ENCODE data around the gene UBQLN2.

The UBQLN2 gene

GRCh38 chrX:56564921-56565840 is 1.8 kb downstream of the UBQLN2 start:
- H2BK120ac ChIP-seq (ENCODE audit: insufficient read depth, low read length, poor library complexity) = no peak overlapping the region
- WGBS (ENCODE audit: extremely low coverage, insufficient coverage, insufficient read length) = no CpG with 5 or more reads among the region's 20 CpGs
- H4K91ac ChIP-seq (ENCODE audit: low read depth, low read length) = no peak overlapping the region
- H3K23ac ChIP-seq (ENCODE audit: low read length) = no peak overlapping the region
- H3K79me2 ChIP-seq (ENCODE audit: control insufficient read depth, insufficient read depth, low read length, poor library complexity) = peaks cover 20% of the 10 kb centered on the region
- H2BK5ac ChIP-seq (ENCODE audit: low read depth, low read length, poor library complexity) = no peak overlapping the region
- H3K9me3 ChIP-seq (ENCODE audit: insufficient read depth, low read depth, low read length) = no peaks in the 10 kb centered on the region
- H3K4ac ChIP-seq (ENCODE audit: low read depth, low read length) = peak overlapping the region; percentile 85
- no peak overlapping the region for H3K14ac ChIP-seq (ENCODE audit: low read length)
- no peak overlapping the region for H2AFZ ChIP-seq (ENCODE audit: insufficient read depth, low read length, poor library complexity)
- peaks cover 5 to 9% of the 10 kb centered on the region in 2 experiments for H3K36me3 ChIP-seq (ENCODE audit: control insufficient read depth in 1 of 2, insufficient read depth in 2 of 2, low read length in 2 of 2)
- no peak overlapping the region for H3K9ac ChIP-seq (ENCODE audit: low read length)
- no peak overlapping the region for H4K12ac ChIP-seq (ENCODE audit: low read depth, low read length)
- no peak overlapping the region for H3K18ac ChIP-seq (ENCODE audit: low read length)
- peaks cover 8% of the 10 kb centered on the region for H3K79me1 ChIP-seq (ENCODE audit: low read length)
- peak overlapping the region; percentile 88 for H3K4me2 ChIP-seq (ENCODE audit: low read length)
- H3K4me1 ChIP-seq (ENCODE audit: control insufficient read depth in 1 of 2, insufficient read depth in 2 of 2, low read length in 2 of 2) = peaks cover 0 to 8% of the 10 kb centered on the region in 2 experiments
- H3K27me3 ChIP-seq (ENCODE audit: insufficient read depth, low read length) = no peaks in the 10 kb centered on the region
- no peak overlapping the region for H2BK12ac ChIP-seq (ENCODE audit: low read length)
- H2AK5ac ChIP-seq (ENCODE audit: low read length) = no peak overlapping the region
- no peak overlapping the region for H3K27ac ChIP-seq (ENCODE audit: low read depth, low read length)
- peak overlapping the region; percentile 95 for H3K4me3 ChIP-seq (ENCODE audit: low read depth, low read length)
- DNase-seq = peak; percentile 66 to 78
- H4K8ac ChIP-seq (ENCODE audit: low read depth, low read length) = no peak overlapping the region

DNA sequence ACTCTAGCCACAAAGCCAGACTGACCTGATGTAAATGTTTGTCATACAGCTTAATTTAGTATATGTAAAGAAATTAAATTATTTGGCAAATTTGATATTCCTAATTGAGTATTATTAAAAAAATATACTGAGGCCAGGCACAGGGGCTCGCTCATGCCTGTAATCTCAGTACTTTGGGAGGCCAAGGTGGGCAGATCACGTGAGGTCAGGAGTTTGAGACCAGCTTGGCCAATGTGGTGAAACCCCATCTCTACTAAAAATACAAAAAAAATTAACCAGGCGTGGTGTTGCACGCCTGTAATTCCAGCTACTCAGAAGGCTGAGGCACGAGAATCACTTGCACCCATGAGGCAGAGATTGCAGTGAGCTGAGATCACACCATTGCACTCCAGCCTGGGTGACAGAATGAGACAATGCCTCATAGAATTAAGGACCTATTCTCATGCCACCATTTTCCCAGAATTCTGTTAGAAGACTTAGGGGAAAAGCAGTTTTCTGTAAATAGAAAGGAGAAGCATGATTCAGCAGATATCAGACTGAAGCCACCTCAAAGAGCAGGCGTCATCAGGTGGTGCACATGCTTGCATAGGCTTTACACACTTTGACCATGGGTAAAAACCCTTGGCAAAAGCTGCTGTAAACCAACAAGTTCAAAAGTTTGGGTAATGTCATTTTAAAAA is 6.1 kb downstream of the UBQLN2 start:
- no peak overlapping the region for H3K4ac ChIP-seq (ENCODE audit: low read depth, low read length)
- H4K8ac ChIP-seq (ENCODE audit: low read depth, low read length) = no peak overlapping the region
- no peak overlapping the region for H3K27ac ChIP-seq (ENCODE audit: low read depth, low read length)
- no peak overlapping the region for H2BK5ac ChIP-seq (ENCODE audit: low read depth, low read length, poor library complexity)
- no peak overlapping the region for H3K14ac ChIP-seq (ENCODE audit: low read length)
- no peak overlapping the region for H2AFZ ChIP-seq (ENCODE audit: insufficient read depth, low read length, poor library complexity)
- peaks cover 0 to 8% of the 10 kb centered on the region in 2 experiments for H3K4me1 ChIP-seq (ENCODE audit: control insufficient read depth in 1 of 2, insufficient read depth in 2 of 2, low read length in 2 of 2)
- no peaks in the 10 kb centered on the region for H3K9me3 ChIP-seq (ENCODE audit: insufficient read depth, low read depth, low read length)
- no peak overlapping the region for H3K23ac ChIP-seq (ENCODE audit: low read length)
- H3K4me3 ChIP-seq (ENCODE audit: low read depth, low read length) = no peak overlapping the region
- no peak overlapping the region for H2BK12ac ChIP-seq (ENCODE audit: low read length)
- peaks cover 5 to 11% of the 10 kb centered on the region in 2 experiments for H3K36me3 ChIP-seq (ENCODE audit: control insufficient read depth in 1 of 2, insufficient read depth in 2 of 2, low read length in 2 of 2)
- H3K18ac ChIP-seq (ENCODE audit: low read length) = no peak overlapping the region
- no peak overlapping the region for H4K12ac ChIP-seq (ENCODE audit: low read depth, low read length)
- no peak overlapping the region for H3K9ac ChIP-seq (ENCODE audit: low read length)
- no peak overlapping the region for H2BK120ac ChIP-seq (ENCODE audit: insufficient read depth, low read length, poor library complexity)
- WGBS (ENCODE audit: extremely low coverage, insufficient coverage, insufficient read length) = no CpG with 5 or more reads among the region's 6 CpGs
- H3K27me3 ChIP-seq (ENCODE audit: insufficient read depth, low read length) = no peaks in the 10 kb centered on the region
- no peak overlapping the region for H2AK5ac ChIP-seq (ENCODE audit: low read length)
- DNase-seq = no peak
- peaks cover 10% of the 10 kb centered on the region for H3K79me2 ChIP-seq (ENCODE audit: control insufficient read depth, insufficient read depth, low read length, poor library complexity)
- no peaks in the 10 kb centered on the region for H3K79me1 ChIP-seq (ENCODE audit: low read length)
- no peak overlapping the region for H4K91ac ChIP-seq (ENCODE audit: low read depth, low read length)
- no peak overlapping the region for H3K4me2 ChIP-seq (ENCODE audit: low read length)

DNA sequence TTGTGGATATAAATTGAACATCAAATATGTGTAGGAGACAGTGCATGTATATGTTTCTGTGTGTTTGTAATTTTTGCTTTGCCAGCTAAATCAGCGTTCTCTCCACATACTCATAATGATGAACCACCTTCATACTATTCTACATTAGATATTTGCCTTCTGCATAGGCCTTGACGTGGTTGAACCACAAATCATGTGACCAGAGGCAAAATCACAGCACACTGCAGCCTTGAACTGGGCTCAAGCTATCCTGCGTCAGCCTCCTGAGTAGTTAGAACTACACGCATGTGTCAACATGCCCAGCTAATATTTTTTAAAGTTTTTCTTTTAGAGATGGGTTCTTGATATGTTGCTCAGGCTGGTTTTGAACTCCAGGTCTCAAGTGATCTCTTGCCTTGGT is 9.5 kb downstream of the UBQLN2 start:
- Histone ChIP-seq H3K4me1 (ENCODE audit: control insufficient read depth in 1 of 2, insufficient read depth in 2 of 2, low read length in 2 of 2) (no peaks in the 10 kb centered on the region), H4K91ac (ENCODE audit: low read depth, low read length) (no peak overlapping the region), H3K23ac (ENCODE audit: low read length) (no peak overlapping the region), H3K9ac (ENCODE audit: low read length) (no peak overlapping the region), H2BK5ac (ENCODE audit: low read depth, low read length, poor library complexity) (no peak overlapping the region), H2AK5ac (ENCODE audit: low read length) (no peak overlapping the region), H4K12ac (ENCODE audit: low read depth, low read length) (no peak overlapping the region), H3K18ac (ENCODE audit: low read length) (no peak overlapping the region), H2BK120ac (ENCODE audit: insufficient read depth, low read length, poor library complexity) (no peak overlapping the region), H2BK12ac (ENCODE audit: low read length) (no peak overlapping the region), H3K14ac (ENCODE audit: low read length) (no peak overlapping the region), H3K27me3 (ENCODE audit: insufficient read depth, low read length) (no peaks in the 10 kb centered on the region), H3K9me3 (ENCODE audit: insufficient read depth, low read depth, low read length) (no peaks in the 10 kb centered on the region), H3K79me2 (ENCODE audit: control insufficient read depth, insufficient read depth, low read length, poor library complexity) (no peaks in the 10 kb centered on the region), H3K4ac (ENCODE audit: low read depth, low read length) (no peak overlapping the region), H3K4me3 (ENCODE audit: low read depth, low read length) (no peak overlapping the region), H4K8ac (ENCODE audit: low read depth, low read length) (no peak overlapping the region), H2AFZ (ENCODE audit: insufficient read depth, low read length, poor library complexity) (no peak overlapping the region), H3K79me1 (ENCODE audit: low read length) (no peaks in the 10 kb centered on the region), H3K4me2 (ENCODE audit: low read length) (no peak overlapping the region), H3K36me3 (ENCODE audit: control insufficient read depth in 1 of 2, insufficient read depth in 2 of 2, low read length in 2 of 2) (peaks cover 2 to 6% of the 10 kb centered on the region in 2 experiments), H3K27ac (ENCODE audit: low read depth, low read length) (no peak overlapping the region)
- no CpG with 5 or more reads among the region's 4 CpGs for WGBS (ENCODE audit: extremely low coverage, insufficient coverage, insufficient read length)
- DNase-seq = no peak

GRCh38 chrX:56574861-56575260 is 11.4 kb downstream of the UBQLN2 start:
- H3K79me1 ChIP-seq (ENCODE audit: low read length) = no peaks in the 10 kb centered on the region
- WGBS (ENCODE audit: extremely low coverage, insufficient coverage, insufficient read length) = no CpG with 5 or more reads among the region's 3 CpGs
- H2AK5ac ChIP-seq (ENCODE audit: low read length) = no peak overlapping the region
- no peaks in the 10 kb centered on the region for H3K9me3 ChIP-seq (ENCODE audit: insufficient read depth, low read depth, low read length)
- H2BK120ac ChIP-seq (ENCODE audit: insufficient read depth, low read length, poor library complexity) = no peak overlapping the region
- DNase-seq = no peak
- H3K27ac ChIP-seq (ENCODE audit: low read depth, low read length) = no peak overlapping the region
- no peak overlapping the region for H4K12ac ChIP-seq (ENCODE audit: low read depth, low read length)
- no peak overlapping the region for H2AFZ ChIP-seq (ENCODE audit: insufficient read depth, low read length, poor library complexity)
- no peaks in the 10 kb centered on the region for H3K4me1 ChIP-seq (ENCODE audit: control insufficient read depth in 1 of 2, insufficient read depth in 2 of 2, low read length in 2 of 2)
- no peak overlapping the region for H3K9ac ChIP-seq (ENCODE audit: low read length)
- H2BK12ac ChIP-seq (ENCODE audit: low read length) = no peak overlapping the region
- H3K18ac ChIP-seq (ENCODE audit: low read length) = no peak overlapping the region
- no peaks in the 10 kb centered on the region for H3K79me2 ChIP-seq (ENCODE audit: control insufficient read depth, insufficient read depth, low read length, poor library complexity)
- no peak overlapping the region for H4K8ac ChIP-seq (ENCODE audit: low read depth, low read length)
- H3K23ac ChIP-seq (ENCODE audit: low read length) = no peak overlapping the region
- no peak overlapping the region for H3K4me3 ChIP-seq (ENCODE audit: low read depth, low read length)
- no peak overlapping the region for H3K14ac ChIP-seq (ENCODE audit: low read length)
- no peak overlapping the region for H2BK5ac ChIP-seq (ENCODE audit: low read depth, low read length, poor library complexity)
- H3K4me2 ChIP-seq (ENCODE audit: low read length) = no peak overlapping the region
- no peak overlapping the region for H3K4ac ChIP-seq (ENCODE audit: low read depth, low read length)
- no peak overlapping the region for H4K91ac ChIP-seq (ENCODE audit: low read depth, low read length)
- H3K27me3 ChIP-seq (ENCODE audit: insufficient read depth, low read length) = no peaks in the 10 kb centered on the region
- H3K36me3 ChIP-seq (ENCODE audit: control insufficient read depth in 1 of 2, insufficient read depth in 2 of 2, low read length in 2 of 2) = peaks cover 0 to 2% of the 10 kb centered on the region in 2 experiments
